Stimulated activated CD4-positive, alpha-beta T cell treated with anti-CD3 and anti-CD28 coated beads, Interleukin-4, amount 100 ng/mL, for 24 hours (primary cell): ENCODE data around the gene SYT6.

ENCODE experiments used
- DNase-seq: peaks from one replicate; pipeline ENCODE4 v3.0.0-alpha.2; 2020

The SYT6 gene

DNA sequence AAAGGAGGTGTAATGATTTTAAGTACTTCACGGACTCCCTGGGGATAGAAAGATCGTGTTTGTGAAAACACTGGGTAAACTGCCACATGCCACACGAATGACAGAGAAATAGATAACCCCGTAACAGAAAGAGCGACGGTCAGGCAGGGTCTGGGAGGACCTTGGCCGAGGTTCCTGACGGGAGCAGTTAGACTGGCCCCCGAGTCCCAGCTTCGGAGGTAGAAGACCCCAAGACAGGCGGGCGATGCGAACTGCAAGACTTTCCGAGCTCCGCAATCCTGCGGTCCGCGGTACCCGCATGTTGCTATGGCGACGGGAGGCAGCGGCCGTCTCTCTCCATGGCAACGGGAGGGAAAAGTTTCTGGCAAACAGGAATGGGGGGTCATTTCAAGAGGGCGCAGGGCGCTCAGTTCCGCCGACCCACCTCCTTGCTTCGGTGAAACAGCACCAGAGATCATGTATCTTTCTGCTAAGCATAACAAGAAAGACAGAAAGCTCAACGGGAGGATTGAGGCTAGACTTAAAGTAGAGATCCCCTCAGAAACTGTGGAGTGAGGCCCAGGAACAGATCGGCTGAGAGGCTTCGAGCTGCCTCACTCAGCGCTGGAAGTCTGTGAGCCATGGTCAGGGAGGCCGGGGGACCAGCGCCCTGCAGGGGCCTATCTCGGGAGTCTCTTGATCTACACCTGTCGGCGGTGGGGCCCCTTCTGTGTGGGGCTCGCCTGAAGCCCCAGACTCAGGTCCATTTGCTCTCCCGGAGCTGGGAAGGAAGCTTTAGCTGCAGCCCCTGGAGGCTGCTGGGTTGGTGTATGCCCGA is 685 bp upstream of the SYT6 start:
- no peak for DNase-seq

DNA sequence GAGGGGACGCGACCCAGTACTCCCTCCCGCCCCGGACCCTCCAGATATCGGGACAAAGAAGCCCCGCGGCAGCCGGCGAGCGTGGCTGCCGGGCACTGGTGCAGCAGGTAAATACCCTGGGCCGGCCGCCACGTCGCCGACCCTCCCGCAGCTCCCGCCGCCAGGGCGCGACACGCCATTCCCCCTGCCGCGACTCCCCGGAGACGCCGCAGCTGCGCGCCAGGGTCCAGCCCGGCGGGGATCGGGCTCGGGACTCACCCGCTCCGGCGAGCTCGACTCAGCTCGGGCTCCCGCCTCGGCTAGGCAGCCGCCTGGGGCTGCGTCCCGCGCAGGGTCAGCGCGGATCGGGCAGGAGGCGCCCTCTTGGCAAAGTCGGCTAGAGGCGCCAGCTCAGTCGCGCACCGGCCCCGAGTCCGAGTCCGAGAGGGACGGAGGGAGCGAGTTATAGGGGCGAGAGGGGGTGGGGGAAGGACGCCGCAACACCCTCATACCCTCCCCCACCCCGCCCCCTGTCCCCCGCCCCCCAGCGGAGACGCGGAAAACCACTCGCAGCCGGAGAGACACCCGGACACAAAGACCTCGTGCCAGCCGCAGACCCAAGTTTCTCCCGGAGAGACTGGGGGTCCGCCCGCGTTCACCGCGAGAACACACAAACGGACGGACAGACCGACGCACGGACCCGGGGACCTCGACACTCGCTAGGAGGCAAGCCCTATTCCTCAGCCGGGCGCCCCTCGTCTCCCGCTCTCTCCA is 985 bp downstream of the SYT6 start:
- no peak for DNase-seq

DNA sequence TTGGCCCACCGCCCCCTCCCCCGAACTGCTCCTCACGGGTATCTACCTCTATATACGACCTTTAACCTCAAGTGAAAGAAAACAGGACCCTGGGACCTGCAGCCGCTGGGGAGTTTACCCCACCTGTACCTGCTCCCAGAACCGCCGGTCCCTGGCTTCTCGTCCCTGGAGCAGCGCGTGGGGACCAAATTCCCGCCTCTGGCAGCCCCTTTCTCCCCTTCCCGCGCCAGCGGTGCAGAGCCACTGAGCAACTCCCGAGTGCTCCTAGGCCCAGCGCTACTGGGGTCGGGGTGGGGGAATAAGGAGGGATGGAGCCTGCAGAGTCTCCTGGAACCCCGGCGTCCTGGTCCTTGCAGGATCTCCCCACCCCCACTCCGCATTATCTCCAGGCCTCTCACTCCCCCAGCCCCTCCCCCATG is 1.6 kb downstream of the SYT6 start:
- DNase-seq = no peak

DNA sequence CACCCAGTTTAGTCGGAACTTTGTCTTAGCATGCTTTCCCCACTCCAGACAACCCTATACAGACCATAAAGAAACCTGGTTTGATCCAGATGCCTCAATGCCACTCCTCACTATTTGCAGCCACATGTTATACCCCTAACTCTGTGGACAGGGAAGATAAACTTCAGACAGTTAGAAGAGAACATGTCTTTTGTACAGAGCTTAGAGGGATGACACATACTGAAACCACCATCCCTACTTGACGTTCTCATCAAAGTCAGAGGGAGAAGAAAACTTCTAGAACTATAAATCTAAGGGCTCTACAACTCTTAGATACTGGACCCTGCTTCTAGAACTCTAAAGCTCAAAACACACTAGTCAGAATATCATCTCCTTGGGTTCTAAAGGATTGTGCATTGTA is 3.7 kb downstream of the SYT6 start:
- DNase-seq = no peak

DNA sequence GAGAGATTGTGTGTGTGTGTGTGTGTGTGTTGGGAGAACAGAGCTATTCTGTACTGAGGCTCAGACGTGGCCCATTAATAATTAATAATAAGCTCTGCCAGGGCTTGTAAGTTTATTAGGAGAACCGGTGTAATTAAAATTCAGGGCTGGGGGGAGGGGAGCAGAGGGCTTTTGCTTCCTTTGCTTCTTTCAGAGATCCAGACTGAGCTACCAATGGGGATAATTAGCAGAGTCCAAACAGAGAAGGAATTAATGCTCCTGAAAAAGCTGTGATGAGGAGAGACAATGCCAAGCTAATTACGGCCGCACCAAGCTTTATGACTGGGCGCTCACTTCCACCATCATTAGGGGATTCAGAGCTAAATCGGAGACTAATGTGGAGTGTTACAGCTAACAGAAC is 4.5 kb downstream of the SYT6 start:
- DNase-seq = no peak

DNA sequence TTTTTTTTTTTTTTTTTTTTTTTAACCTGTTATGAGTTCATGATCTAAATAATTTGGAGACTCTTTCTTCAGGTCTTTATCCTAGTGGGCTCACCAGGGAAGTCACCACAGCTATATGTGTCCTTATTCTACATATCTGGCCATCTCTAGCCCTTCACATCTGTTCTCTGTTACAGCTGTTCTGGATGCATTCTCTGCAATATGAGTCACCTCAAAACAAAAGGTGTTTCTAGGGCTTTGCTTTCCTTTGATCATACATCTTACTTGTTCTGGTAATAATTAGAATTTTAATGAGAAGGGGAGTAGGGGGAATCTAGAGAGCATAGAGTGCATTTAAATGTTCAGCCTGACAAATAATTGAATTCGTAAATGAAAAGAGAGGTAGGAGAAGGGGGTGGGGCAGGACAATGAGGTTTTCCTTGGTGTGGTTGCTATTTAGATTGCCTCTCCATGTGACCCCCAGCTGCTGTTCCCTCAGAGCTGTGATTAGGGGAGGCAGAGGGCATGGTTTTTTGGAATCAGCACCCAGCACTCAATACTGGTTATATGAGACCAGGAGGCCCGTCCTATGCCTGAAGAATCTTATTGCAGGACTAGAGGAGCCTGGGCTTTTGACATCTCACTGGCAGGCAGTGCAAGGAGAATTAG is 8.0 kb downstream of the SYT6 start:
- DNase-seq = no peak

DNA sequence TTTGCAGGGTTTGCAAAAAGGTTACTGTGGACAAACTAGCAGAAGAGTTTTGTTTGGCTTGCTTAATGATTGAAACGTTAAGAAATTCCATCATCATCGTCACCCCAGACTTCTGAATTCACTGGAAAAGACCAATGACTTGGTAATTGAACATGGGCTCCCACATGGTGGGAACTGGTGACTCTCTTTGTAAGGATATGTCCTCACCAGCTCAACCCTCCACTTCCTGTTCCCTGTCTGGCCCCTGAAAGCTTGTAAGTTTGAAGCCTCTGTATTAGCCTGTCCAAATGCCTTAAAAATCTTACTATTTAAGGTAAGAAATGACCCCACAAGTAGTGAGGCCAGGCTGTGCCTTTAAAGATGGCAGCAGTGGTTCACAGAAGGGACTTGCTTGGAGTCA is 9.7 kb downstream of the SYT6 start:
- DNase-seq = no peak

DNA sequence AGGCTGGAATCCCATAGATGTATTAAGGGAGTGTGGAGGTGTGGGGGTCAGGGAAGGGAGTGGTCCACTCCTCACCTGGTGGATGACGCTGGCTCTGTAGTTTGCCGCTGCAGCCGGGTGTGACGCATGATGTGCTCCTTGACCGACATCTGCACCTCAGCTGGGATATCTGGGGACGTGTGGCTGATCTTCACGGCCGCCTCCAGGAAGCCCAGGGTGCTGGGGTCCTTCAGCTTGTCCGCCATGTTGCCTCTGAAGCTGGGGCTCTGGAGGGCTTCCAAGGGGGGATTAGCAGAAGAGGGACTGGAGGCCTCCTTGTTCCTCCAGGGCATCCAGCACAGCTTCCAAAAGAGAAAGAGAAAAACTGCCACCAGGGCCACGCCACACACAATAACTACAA is 14.1 kb downstream of the SYT6 start:
- no peak for DNase-seq

DNA sequence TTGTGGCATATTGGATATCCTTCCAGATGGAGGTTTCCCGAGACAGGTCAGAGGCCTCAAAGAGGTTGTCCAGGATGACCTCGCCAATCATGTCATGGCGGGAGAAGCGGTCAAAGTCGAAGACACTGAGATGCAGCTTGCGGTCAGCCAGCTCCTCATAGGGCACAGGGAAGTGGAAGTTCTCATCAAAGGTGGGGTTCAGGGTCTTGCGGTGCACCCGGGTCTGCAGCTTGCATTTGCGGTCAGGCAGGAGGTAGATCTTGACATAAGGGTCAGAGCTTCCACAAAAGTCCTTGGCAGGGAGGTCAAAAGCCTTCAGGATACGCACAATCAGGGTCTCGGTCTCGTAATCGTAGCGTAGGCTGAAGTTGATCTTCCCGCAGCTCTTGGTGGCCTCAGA is 16.2 kb downstream of the SYT6 start:
- no peak for DNase-seq

DNA sequence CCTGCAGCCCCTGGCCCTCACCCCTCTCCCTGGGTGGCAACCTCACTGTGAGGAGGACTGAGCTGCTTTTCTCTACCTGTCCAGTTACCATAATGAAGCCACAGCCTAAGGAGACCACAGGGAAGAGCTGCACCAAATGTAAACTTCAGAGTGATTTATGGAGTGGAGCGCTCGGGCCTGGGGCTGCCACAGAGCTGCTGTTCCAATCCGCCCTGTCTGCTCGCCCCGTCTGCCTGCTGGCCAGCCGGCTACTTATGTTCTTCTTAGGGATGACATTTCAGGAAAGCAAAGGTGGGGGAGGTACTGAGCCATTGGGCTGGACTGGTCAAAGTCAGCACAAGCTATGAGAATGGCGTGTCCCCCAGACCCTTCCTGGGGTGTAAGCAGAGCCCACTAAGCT is 17.9 kb downstream of the SYT6 start:
- no peak for DNase-seq

DNA sequence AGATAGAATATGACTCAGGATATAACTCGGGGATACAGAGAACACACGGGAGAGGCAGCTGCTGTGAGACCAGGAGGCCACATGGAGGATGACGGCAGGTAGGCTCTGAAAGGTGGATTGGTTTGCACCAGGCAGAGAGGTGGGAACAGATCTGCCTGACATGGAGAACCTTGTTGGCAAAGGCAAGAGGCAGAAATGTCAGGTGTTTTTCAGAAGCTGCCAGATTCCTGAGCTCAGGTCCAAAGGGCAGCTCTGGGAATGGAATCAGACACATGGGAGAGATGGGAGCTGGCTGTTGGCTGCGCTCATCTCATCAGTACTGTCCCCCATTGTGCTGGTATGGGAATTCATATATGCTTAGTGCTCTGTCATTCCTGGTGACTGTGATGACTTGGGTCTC is 19.2 kb downstream of the SYT6 start:
- no peak for DNase-seq

DNA sequence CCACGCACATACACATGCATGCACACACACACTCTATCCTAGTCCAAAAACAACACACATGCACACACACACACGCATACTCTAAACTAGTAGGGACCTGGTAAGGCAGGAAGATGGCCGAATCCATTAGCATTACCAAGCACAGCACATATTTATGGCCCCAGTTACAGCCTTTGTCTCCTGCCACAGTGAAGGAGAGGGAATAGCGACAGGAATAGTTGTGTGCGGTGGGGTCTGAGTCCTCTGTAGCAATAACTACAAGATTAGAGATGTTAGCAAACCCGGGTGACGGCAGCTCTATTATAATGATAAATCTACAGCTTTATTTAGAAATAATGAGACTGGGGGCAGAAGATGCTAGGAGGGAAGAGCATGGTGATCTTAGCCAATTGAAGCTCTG is 20.5 kb downstream of the SYT6 start:
- DNase-seq = no peak

DNA sequence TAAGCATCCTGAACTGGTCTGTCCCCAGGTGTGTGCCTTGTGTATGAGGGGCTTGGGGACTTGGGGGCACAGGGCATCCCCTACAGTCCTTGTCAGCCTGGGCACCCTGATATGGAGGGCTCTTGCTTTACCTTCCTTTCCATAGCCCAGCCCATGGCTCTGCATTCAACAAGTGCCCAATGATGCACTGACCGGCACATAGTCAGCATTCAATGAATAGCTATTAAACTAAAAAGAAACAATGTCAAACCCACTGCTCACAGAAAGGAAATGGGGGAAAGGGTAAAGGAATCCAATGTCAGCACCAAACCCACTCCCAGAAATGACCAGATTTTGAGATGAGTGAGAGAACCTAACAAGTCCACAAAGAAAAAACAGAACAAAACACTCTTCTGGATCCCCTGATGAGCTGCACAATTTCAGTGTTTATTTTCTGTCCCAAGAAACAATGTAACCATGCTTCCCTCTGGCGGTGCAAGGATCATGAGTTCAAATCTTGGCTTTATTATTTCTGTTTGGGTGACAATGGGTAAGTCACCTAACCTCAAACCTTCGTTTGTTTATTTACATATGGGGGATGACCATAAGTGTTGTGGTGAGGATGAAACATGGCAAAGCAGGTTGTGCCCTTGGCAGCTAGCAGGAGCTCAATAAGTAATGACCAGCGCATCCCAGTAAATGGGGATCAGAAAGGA is 22.0 kb downstream of the SYT6 start:
- DNase-seq = no peak

DNA sequence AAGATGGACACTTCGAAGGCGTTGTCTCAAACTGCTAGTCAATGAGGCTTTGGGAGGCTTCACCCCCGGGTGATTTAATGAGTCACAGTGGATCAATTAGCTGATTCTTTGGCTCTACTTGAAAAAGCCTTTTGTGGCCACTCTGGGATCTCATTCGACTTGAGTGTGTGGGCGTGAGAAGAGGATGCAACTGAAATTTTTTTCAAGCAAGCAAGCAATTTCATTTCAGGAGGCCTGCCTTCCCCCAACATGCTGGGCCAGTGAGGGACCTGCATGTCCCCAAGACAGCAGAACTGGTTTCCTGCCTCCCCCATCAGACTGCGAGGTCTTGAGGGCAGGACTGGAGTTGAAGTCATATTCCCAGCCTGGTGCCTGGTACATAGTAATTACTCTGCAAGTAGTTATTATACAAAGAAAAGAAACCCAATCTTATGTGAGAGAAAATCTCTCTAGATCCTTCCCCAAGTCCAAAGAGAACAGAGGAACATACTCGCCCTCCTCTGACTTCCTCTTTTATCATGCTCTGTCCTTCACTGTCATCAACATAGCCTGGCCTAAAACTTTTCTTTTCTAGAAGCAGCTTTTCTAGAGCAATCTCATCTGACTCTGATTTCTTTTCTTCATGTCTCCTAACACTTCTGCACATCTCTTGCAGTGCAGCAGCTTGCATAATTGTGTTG is 22.7 kb downstream of the SYT6 start:
- DNase-seq = no peak

DNA sequence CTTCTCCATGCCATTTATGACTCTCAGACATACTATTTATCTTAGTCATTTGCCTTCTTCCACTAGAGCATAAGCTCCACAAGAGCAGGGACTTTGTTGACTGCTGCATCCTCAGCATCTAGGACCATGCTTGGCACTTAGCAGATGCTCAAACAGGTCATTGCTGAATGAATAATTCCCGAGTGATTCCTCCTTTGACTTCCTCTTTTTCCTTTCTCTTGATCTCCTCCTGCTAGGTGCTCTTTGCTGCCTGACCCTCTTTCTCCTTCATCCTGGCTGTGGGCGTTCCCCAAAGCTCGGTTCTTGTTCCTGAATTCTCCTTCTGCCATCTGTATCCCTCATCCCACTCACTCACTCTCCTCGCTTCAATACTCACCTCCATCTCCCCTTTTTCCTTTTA is 23.5 kb downstream of the SYT6 start:
- no peak for DNase-seq

DNA sequence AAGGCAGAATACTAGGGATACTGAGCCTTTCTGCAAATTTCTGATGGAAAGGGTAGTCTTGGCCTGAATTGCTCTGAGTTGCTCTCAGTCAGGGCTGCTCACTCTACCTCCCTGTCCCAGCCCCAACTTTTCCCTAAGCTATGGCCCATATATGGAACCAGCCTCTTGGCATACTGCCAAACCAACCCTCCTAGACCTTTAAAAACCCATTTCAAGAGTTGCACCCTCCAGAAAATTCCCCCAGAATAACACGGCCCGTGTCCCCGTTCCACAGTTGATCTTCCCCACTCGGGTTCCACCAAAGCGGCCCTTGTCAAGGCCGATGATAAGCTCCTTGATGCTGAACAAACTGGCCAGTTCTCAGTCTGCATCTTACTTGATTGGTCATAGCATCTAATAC is 25.4 kb downstream of the SYT6 start:
- DNase-seq = no peak

DNA sequence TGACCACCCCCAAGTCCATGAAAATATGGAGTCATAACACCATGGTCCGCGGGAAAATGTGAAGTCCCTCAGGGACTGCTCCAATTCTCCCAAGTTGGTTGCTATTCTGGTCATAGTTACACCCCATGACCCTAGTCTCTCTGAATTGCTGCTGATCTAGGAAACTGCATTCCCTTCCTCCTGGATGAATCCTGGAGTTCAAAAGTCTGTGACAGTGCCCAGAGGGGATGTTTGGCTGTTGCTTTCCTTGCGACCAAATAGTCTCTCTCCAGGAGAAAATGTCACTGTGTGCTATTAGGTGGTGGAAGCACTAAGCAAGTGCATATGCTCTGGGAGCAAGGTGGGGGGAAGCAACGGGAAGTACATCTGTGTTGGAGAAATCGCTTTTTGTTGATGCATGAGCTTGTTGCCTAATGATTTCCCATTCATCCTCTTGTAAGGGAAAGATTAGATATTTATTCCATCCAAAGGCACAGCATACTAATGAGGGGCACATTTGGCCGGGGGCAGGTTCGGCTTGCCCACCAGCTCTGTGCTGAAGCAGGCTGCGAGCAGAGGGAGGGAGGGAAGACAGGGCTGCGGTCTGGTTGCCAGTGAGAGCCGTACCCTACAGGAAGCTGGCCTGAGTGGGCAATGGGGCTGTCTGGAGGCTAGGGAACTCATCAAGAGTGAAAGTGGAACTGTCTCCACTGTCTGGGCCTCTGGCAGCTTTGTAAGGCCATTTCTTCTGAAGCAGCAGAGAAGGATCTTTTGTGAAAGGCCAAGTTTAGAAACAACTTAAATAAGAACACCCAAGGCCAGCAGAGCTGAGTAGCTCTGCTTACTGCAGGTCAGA is 27.2 kb downstream of the SYT6 start:
- no peak for DNase-seq

DNA sequence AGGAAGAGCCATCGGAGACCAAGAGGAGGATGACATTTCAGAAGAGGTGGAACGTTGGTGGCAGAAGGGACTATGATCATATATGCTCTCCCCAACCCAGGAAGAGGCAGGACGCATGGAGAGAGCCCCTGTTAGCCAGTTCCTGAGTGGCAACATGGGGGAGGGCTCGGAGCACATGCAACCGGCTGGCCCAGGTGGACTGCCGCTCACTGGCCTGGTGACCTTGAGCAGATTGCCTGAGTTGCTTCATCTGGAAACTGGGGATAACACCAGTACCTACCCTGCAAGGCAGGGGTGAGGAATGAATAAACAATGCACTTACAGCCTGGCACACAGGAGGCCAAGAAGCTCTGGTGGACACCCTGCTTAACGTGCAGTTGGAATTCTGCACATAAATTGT is 29.0 kb downstream of the SYT6 start:
- no peak for DNase-seq

DNA sequence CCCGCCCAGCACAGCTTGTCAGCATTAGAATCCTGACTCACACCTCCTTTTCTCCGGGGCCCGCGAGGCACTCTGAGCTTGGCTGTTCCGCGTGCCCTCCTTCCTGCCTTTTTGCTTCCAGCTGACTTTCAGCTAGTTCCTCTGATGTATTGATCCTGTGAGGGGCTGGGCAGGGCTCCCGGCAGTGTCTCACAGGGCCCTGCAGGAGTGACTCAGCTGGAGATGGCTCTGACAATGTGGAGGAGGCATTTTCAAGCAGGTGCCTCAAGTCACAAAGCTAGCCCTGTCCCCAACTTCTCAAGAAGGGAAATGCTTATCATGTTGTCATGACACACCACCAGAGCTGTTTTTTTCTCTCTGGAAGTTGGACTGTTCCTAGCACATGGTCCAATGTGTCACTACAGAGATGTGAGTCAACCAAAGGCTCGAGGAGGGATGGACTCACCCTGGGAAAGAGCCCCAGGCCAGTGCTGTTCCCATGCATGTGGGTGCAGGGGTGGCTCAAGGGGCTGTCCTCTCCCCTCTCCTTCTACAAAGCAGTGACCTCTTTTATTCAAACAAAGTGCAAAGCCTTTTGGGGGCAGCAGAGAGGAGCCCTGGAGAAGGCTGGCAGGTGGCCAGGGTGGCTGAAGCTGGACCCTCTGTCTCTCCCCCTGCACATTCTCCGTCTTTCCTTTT is 30.6 kb downstream of the SYT6 start:
- DNase-seq = no peak

DNA sequence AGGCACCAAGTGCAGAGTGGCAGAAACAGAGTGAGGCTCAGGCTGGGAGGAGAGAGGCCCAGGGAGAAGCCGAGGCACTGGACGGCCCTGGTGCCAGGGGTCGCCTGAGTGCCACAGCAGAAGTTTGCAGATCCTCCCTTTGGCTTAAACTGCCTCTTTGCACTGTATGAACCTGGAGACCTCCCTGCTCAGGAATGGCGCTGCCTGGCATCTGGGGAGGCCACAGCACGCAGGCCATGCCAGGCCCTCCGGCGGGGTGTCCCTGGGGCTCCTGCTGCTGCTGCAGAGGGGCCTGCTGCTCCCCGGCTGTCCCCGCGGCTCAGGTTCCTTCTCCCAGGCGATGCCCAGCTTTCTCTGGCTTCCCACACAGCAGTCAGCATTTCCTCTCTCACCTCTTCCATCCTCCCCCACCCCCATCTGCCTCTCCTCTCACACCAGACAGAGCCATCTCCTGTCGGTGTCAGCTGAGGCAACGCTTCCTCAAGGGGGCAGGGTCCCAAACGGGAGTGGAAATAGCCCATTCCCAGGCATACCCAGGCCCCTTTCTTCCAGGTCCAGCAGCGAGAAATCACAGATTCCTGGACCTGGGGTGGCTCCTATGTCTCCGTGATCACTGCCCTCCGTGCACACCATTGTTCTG is 35.2 kb downstream of the SYT6 start:
- no peak for DNase-seq

DNA sequence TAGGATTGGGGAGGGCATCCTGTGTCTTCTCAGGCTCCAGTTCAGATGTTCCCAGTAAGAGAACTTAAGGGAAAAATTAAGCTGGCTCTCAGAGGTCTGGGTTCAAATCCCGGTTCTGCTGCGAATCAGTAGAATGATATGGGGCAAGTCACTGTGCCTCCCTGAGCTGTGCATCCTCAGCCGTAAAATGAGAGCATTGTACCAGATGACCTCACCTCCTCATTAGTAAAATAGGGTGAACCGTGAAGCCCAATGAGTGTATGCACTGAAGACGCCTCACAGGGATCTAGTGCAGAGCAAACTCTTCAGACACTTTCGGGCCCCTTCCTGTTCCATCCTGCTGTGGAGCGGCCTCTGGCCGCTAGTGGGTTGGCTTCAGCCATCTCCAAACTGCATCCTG is 36.0 kb downstream of the SYT6 start:
- no peak for DNase-seq
